ENCODE results near the gene HAX1.

GRCh38 chr1:154222918-154223317, 49.5 kb upstream of the HAX1 start:
- no peak for TF ChIP-seq POLR2AphosphoS5 (IDR thresholded peaks at IDR 0.05; ENCODE audit: low read depth, low read length)
- TF ChIP-seq POLR2A (IDR thresholded peaks at IDR 0.05; ENCODE audit: low read depth, low read length) = no peak

Data from GM12891 (cell line).